ENCODE results near the gene KHDRBS2.

KHDRBS2 gene

DNA sequence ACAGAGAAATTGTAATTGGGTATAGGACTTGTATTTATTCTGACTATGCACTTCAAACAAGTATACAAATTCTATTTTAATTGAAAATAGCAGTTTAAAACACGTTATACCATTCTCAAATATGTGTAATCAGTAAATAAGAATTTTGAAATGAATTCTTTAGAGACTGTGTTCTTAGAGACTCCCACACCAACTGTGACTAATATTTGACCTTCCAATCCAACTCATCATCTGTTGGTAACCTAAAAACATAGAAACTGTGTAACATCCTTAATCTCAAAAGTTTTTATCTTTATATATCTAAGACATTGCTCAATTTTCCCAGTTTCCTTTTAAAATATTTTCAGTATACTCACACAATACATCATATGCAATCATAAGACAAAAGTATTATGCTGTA lies 83.9 kb downstream of the KHDRBS2 start:
- no peak overlapping the region for H2BK15ac ChIP-seq (ENCODE audit: low read length)
- no peaks in the 10 kb centered on the region for H3K9me3 ChIP-seq (replicated peaks in 1 of 2; ENCODE audit: control insufficient read depth in 2 of 2, insufficient read depth in 1 of 2, low read depth in 1 of 2, low read length in 2 of 2)
- no peak overlapping the region for H2AFZ ChIP-seq (ENCODE audit: low read length)
- no peak overlapping the region for H3K14ac ChIP-seq (ENCODE audit: low read length)
- H3K27ac ChIP-seq (replicated peaks; ENCODE audit: low read length): no peak overlapping the region
- H3K79me1 ChIP-seq (ENCODE audit: low read depth, low read length): peaks cover 3% of the 10 kb centered on the region
- H3K4me1 ChIP-seq (ENCODE audit: control insufficient read depth in 2 of 2, insufficient read depth in 1 of 2, low read depth in 1 of 2, low read length in 2 of 2): no peaks in the 10 kb centered on the region
- no peak overlapping the region for H3K18ac ChIP-seq (ENCODE audit: low read length)
- no peak overlapping the region for H2BK12ac ChIP-seq (ENCODE audit: low read length)
- H2AK5ac ChIP-seq (ENCODE audit: low read depth, low read length): no peak overlapping the region
- no peak overlapping the region for H2BK5ac ChIP-seq (ENCODE audit: low read length)
- H4K91ac ChIP-seq (ENCODE audit: low read depth, low read length, poor library complexity): no peak overlapping the region
- no peak overlapping the region for H4K8ac ChIP-seq (ENCODE audit: low read depth, low read length)
- no peak overlapping the region for H3K4ac ChIP-seq (ENCODE audit: low read length)
- H3K4me2 ChIP-seq (ENCODE audit: insufficient read depth, low read length, poor library complexity, severe bottlenecking): no peak overlapping the region
- no peak for DNase-seq (ENCODE audit: low spot score)
- no peaks in the 10 kb centered on the region for H3K36me3 ChIP-seq (replicated peaks in 1 of 2; ENCODE audit: control insufficient read depth in 2 of 2, insufficient read depth in 2 of 2, low read length in 2 of 2)
- H3K27me3 ChIP-seq (ENCODE audit: control insufficient read depth in 3 of 3, insufficient read depth in 3 of 3, low read depth in 1 of 3, low read length in 3 of 3): no peaks in the 10 kb centered on the region
- H3K4me3 ChIP-seq (ENCODE audit: low read length in 2 of 2): no peak overlapping the region
- no peak overlapping the region for H3K9ac ChIP-seq (ENCODE audit: low read depth, low read length, poor library complexity)
- WGBS, 2 donors (ENCODE audit: extremely low coverage in 2 of 2, insufficient read length in 2 of 2, insufficient replicate concordance in 1 of 2): no CpG with 5 or more reads among the region's 1 CpG
- H2BK120ac ChIP-seq (ENCODE audit: low read depth, low read length): no peak overlapping the region
- no peak overlapping the region for H3K23ac ChIP-seq (ENCODE audit: low read depth, low read length, poor library complexity)

DNA sequence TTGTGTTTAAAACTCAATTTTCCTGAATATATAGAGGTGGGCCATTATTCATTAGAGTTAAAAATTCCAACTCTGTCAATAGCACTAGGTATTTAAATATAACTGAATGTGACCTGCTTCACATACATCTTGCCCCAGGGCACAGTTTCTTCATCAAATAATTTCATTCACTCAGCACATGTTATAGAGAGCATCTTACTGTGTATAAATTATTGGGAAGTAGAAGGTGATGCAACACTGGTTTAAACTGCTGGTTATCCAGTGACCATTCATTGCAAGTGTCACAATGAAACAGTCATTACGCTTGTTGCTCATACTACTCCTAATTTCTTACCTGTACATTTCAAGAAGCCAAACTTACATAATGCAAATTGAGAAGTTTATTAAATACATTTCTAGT lies 93.4 kb downstream of the KHDRBS2 start:
- Histone ChIP-seq H3K9me3 (replicated peaks in 1 of 2; ENCODE audit: control insufficient read depth in 2 of 2, insufficient read depth in 1 of 2, low read depth in 1 of 2, low read length in 2 of 2) (no peaks in the 10 kb centered on the region), H3K14ac (ENCODE audit: low read length) (no peak overlapping the region), H4K8ac (ENCODE audit: low read depth, low read length) (no peak overlapping the region), H2BK15ac (ENCODE audit: low read length) (no peak overlapping the region), H2BK5ac (ENCODE audit: low read length) (no peak overlapping the region), H3K9ac (ENCODE audit: low read depth, low read length, poor library complexity) (no peak overlapping the region), H3K18ac (ENCODE audit: low read length) (no peak overlapping the region), H3K27ac (replicated peaks; ENCODE audit: low read length) (no peak overlapping the region), H3K79me1 (ENCODE audit: low read depth, low read length) (peaks cover 2% of the 10 kb centered on the region), H3K4me3 (ENCODE audit: low read length in 2 of 2) (no peak overlapping the region), H3K23ac (ENCODE audit: low read depth, low read length, poor library complexity) (no peak overlapping the region), H3K4me1 (ENCODE audit: control insufficient read depth in 2 of 2, insufficient read depth in 1 of 2, low read depth in 1 of 2, low read length in 2 of 2) (no peaks in the 10 kb centered on the region), H3K36me3 (replicated peaks in 1 of 2; ENCODE audit: control insufficient read depth in 2 of 2, insufficient read depth in 2 of 2, low read length in 2 of 2) (no peaks in the 10 kb centered on the region), H3K4ac (ENCODE audit: low read length) (no peak overlapping the region), H2AFZ (ENCODE audit: low read length) (no peak overlapping the region), H2BK12ac (ENCODE audit: low read length) (no peak overlapping the region), H2BK120ac (ENCODE audit: low read depth, low read length) (no peak overlapping the region), H2AK5ac (ENCODE audit: low read depth, low read length) (no peak overlapping the region), H4K91ac (ENCODE audit: low read depth, low read length, poor library complexity) (no peak overlapping the region), H3K4me2 (ENCODE audit: insufficient read depth, low read length, poor library complexity, severe bottlenecking) (no peak overlapping the region), H3K27me3 (ENCODE audit: control insufficient read depth in 3 of 3, insufficient read depth in 3 of 3, low read depth in 1 of 3, low read length in 3 of 3) (no peaks in the 10 kb centered on the region)
- no CpG with 5 or more reads among the region's 1 CpG for WGBS, 2 donors (ENCODE audit: extremely low coverage in 2 of 2, insufficient read length in 2 of 2, insufficient replicate concordance in 1 of 2)
- DNase-seq (ENCODE audit: low spot score): no peak

GRCh38 chr6:62175195-62175594 lies 110.8 kb downstream of the KHDRBS2 start:
- H3K79me1 ChIP-seq (ENCODE audit: low read depth, low read length): peaks cover 4% of the 10 kb centered on the region
- no peaks in the 10 kb centered on the region for H3K27me3 ChIP-seq (ENCODE audit: control insufficient read depth in 3 of 3, insufficient read depth in 3 of 3, low read depth in 1 of 3, low read length in 3 of 3)
- H3K18ac ChIP-seq (ENCODE audit: low read length): no peak overlapping the region
- no peak overlapping the region for H3K4me3 ChIP-seq (ENCODE audit: low read length in 2 of 2)
- H3K9me3 ChIP-seq (replicated peaks in 1 of 2; ENCODE audit: control insufficient read depth in 2 of 2, insufficient read depth in 1 of 2, low read depth in 1 of 2, low read length in 2 of 2): peaks cover 0 to 2% of the 10 kb centered on the region in 2 donors
- H3K23ac ChIP-seq (ENCODE audit: low read depth, low read length, poor library complexity): no peak overlapping the region
- no peak overlapping the region for H3K4me2 ChIP-seq (ENCODE audit: insufficient read depth, low read length, poor library complexity, severe bottlenecking)
- H3K36me3 ChIP-seq (replicated peaks in 1 of 2; ENCODE audit: control insufficient read depth in 2 of 2, insufficient read depth in 2 of 2, low read length in 2 of 2): no peaks in the 10 kb centered on the region
- whole genome bisulfite sequencing, 2 donors (ENCODE audit: extremely low coverage in 2 of 2, insufficient read length in 2 of 2, insufficient replicate concordance in 1 of 2): no CpG with 5 or more reads among the region's 1 CpG
- H2BK5ac ChIP-seq (ENCODE audit: low read length): no peak overlapping the region
- H2AFZ ChIP-seq (ENCODE audit: low read length): no peak overlapping the region
- no peak overlapping the region for H4K8ac ChIP-seq (ENCODE audit: low read depth, low read length)
- H3K9ac ChIP-seq (ENCODE audit: low read depth, low read length, poor library complexity): no peak overlapping the region
- no peak overlapping the region for H2AK5ac ChIP-seq (ENCODE audit: low read depth, low read length)
- DNase-seq (ENCODE audit: low spot score): no peak
- no peak overlapping the region for H3K4ac ChIP-seq (ENCODE audit: low read length)
- H2BK15ac ChIP-seq (ENCODE audit: low read length): no peak overlapping the region
- no peaks in the 10 kb centered on the region for H3K4me1 ChIP-seq (ENCODE audit: control insufficient read depth in 2 of 2, insufficient read depth in 1 of 2, low read depth in 1 of 2, low read length in 2 of 2)
- H4K91ac ChIP-seq (ENCODE audit: low read depth, low read length, poor library complexity): no peak overlapping the region
- H3K27ac ChIP-seq (replicated peaks; ENCODE audit: low read length): no peak overlapping the region
- no peak overlapping the region for H3K14ac ChIP-seq (ENCODE audit: low read length)
- no peak overlapping the region for H2BK12ac ChIP-seq (ENCODE audit: low read length)
- H2BK120ac ChIP-seq (ENCODE audit: low read depth, low read length): no peak overlapping the region

GRCh38 chr6:62174548-62174947 lies 111.5 kb downstream of the KHDRBS2 start:
- H3K4me2 ChIP-seq (ENCODE audit: insufficient read depth, low read length, poor library complexity, severe bottlenecking): no peak overlapping the region
- H3K23ac ChIP-seq (ENCODE audit: low read depth, low read length, poor library complexity): no peak overlapping the region
- H3K4me3 ChIP-seq (ENCODE audit: low read length in 2 of 2): no peak overlapping the region
- H3K36me3 ChIP-seq (replicated peaks in 1 of 2; ENCODE audit: control insufficient read depth in 2 of 2, insufficient read depth in 2 of 2, low read length in 2 of 2): no peaks in the 10 kb centered on the region
- H3K9ac ChIP-seq (ENCODE audit: low read depth, low read length, poor library complexity): no peak overlapping the region
- H2BK12ac ChIP-seq (ENCODE audit: low read length): no peak overlapping the region
- H4K8ac ChIP-seq (ENCODE audit: low read depth, low read length): no peak overlapping the region
- H3K9me3 ChIP-seq (replicated peaks in 1 of 2; ENCODE audit: control insufficient read depth in 2 of 2, insufficient read depth in 1 of 2, low read depth in 1 of 2, low read length in 2 of 2): peaks cover 0 to 2% of the 10 kb centered on the region in 2 donors
- H3K14ac ChIP-seq (ENCODE audit: low read length): no peak overlapping the region
- H3K27me3 ChIP-seq (ENCODE audit: control insufficient read depth in 3 of 3, insufficient read depth in 3 of 3, low read depth in 1 of 3, low read length in 3 of 3): no peaks in the 10 kb centered on the region
- no peak overlapping the region for H3K4ac ChIP-seq (ENCODE audit: low read length)
- H3K4me1 ChIP-seq (ENCODE audit: control insufficient read depth in 2 of 2, insufficient read depth in 1 of 2, low read depth in 1 of 2, low read length in 2 of 2): no peaks in the 10 kb centered on the region
- H3K27ac ChIP-seq (replicated peaks; ENCODE audit: low read length): no peak overlapping the region
- no peak overlapping the region for H2AK5ac ChIP-seq (ENCODE audit: low read depth, low read length)
- H4K91ac ChIP-seq (ENCODE audit: low read depth, low read length, poor library complexity): no peak overlapping the region
- no peak overlapping the region for H2BK5ac ChIP-seq (ENCODE audit: low read length)
- no peak overlapping the region for H2AFZ ChIP-seq (ENCODE audit: low read length)
- H3K18ac ChIP-seq (ENCODE audit: low read length): no peak overlapping the region
- H2BK120ac ChIP-seq (ENCODE audit: low read depth, low read length): no peak overlapping the region
- no peak overlapping the region for H2BK15ac ChIP-seq (ENCODE audit: low read length)
- no peak for DNase-seq (ENCODE audit: low spot score)
- H3K79me1 ChIP-seq (ENCODE audit: low read depth, low read length): peaks cover 4% of the 10 kb centered on the region
